Dedifferentiated amniotic fluid mesenchymal stem cell (primary cell): ENCODE results near the gene PRRT4.

Experiments used
- DNase-seq: peaks from one replicate; pipeline ENCODE4 v3.0.0-alpha.2; 2016; ENCODE audit errors: extremely low spot score

The PRRT4 gene

GRCh38 chr7:128395748-128396147, 34.3 kb upstream of the PRRT4 start:
- DNase-seq, result no peak

GRCh38 chr7:128394904-128395496, 33.5 kb upstream of the PRRT4 start:
- no peak for DNase-seq

GRCh38 chr7:128393526-128394330, 32.2 kb upstream of the PRRT4 start:
- no peak for DNase-seq

- DNase-seq, result no peak
Measured at GRCh38 chr7:128392446-128393327, 31.2 kb upstream of the PRRT4 start.

GRCh38 chr7:128391805-128392204, 30.3 kb upstream of the PRRT4 start:
- no peak for DNase-seq

GRCh38 chr7:128390871-128391565, 29.5 kb upstream of the PRRT4 start:
- no peak for DNase-seq

- no peak for DNase-seq
Measured at GRCh38 chr7:128389618-128390329, 28.3 kb upstream of the PRRT4 start.

- DNase-seq, result no peak
Measured at GRCh38 chr7:128389085-128389617, 27.7 kb upstream of the PRRT4 start.

GRCh38 chr7:128388145-128388485, 26.6 kb upstream of the PRRT4 start:
- DNase-seq, result no peak

GRCh38 chr7:128387216-128388144, 26.0 kb upstream of the PRRT4 start:
- DNase-seq, result peak; percentile 51

GRCh38 chr7:128385988-128386925, 24.8 kb upstream of the PRRT4 start:
- DNase-seq, result no peak

GRCh38 chr7:128384726-128385125, 23.2 kb upstream of the PRRT4 start:
- DNase-seq, result no peak

GRCh38 chr7:128383776-128384175, 22.3 kb upstream of the PRRT4 start:
- DNase-seq, result no peak

GRCh38 chr7:128381161-128381821, 19.8 kb upstream of the PRRT4 start:
- no peak for DNase-seq

GRCh38 chr7:128380483-128381106, 19.1 kb upstream of the PRRT4 start:
- no peak for DNase-seq

GRCh38 chr7:128379900-128380479, 18.5 kb upstream of the PRRT4 start:
- no peak for DNase-seq

- DNase-seq, result no peak
Measured at GRCh38 chr7:128378637-128379036, 17.1 kb upstream of the PRRT4 start.
